Measurements from ENCODE around the gene DDX49.

Gene DDX49

GRCh38 chr19:18921593-18921992 lies 2.1 kb downstream of the DDX49 start:
- no peak overlapping the region for H3K4me3 ChIP-seq (ENCODE audit: low read depth, low read length)
- no peak for TF ChIP-seq CTCF (IDR thresholded peaks at IDR 0.05; ENCODE audit: borderline replicate concordance, insufficient read depth, low read depth, low read length)

- no peak overlapping the region for H3K4me3 ChIP-seq (ENCODE audit: low read depth, low read length)
- TF ChIP-seq CTCF (IDR thresholded peaks at IDR 0.05; ENCODE audit: borderline replicate concordance, insufficient read depth, low read depth, low read length): no peak
These were observed 2.9 kb downstream of the DDX49 start for GRCh38 chr19:18922228-18922985.

- TF ChIP-seq CTCF (IDR thresholded peaks at IDR 0.05; ENCODE audit: borderline replicate concordance, insufficient read depth, low read depth, low read length): no peak
- no peak overlapping the region for H3K4me3 ChIP-seq (ENCODE audit: low read depth, low read length)
These were observed 5.2 kb downstream of the DDX49 start for GRCh38 chr19:18924684-18925213.

- no peak overlapping the region for H3K4me3 ChIP-seq (ENCODE audit: low read depth, low read length)
- no peak for TF ChIP-seq CTCF (IDR thresholded peaks at IDR 0.05; ENCODE audit: borderline replicate concordance, insufficient read depth, low read depth, low read length)
These were observed 8.7 kb downstream of the DDX49 start for GRCh38 chr19:18928018-18928805.

GRCh38 chr19:18929311-18929710 lies 9.8 kb downstream of the DDX49 start:
- TF ChIP-seq CTCF (IDR thresholded peaks at IDR 0.05; ENCODE audit: borderline replicate concordance, insufficient read depth, low read depth, low read length): no peak
- H3K4me3 ChIP-seq (ENCODE audit: low read depth, low read length): no peak overlapping the region

- H3K4me3 ChIP-seq (ENCODE audit: low read depth, low read length): no peak overlapping the region
- TF ChIP-seq CTCF (IDR thresholded peaks at IDR 0.05; ENCODE audit: borderline replicate concordance, insufficient read depth, low read depth, low read length): no peak
These were observed 12.0 kb downstream of the DDX49 start for GRCh38 chr19:18931316-18932162.
